ENCODE results near the gene ZNF407.

The ZNF407 gene

GRCh38 chr18:74832381-74832780 lies 234.7 kb downstream of the ZNF407 start:
- DNase-seq (ENCODE audit: low read depth): no peak

GRCh38 chr18:74832999-74833398 lies 235.3 kb downstream of the ZNF407 start:
- no peak for DNase-seq (ENCODE audit: low read depth)

- no peak for DNase-seq (ENCODE audit: low read depth)
Observed at GRCh38 chr18:74834424-74835309, 237.0 kb downstream of the ZNF407 start.

- DNase-seq (ENCODE audit: low read depth): no peak
Observed at GRCh38 chr18:74836296-74837139, 238.8 kb downstream of the ZNF407 start.

GRCh38 chr18:74840492-74841167 lies 243.0 kb downstream of the ZNF407 start:
- no peak for DNase-seq (ENCODE audit: low read depth)

GRCh38 chr18:74841248-74841647 lies 243.6 kb downstream of the ZNF407 start:
- DNase-seq (ENCODE audit: low read depth): no peak

GRCh38 chr18:74849301-74849700 lies 251.6 kb downstream of the ZNF407 start:
- DNase-seq (ENCODE audit: low read depth): no peak

- DNase-seq (ENCODE audit: low read depth): no peak
Observed at GRCh38 chr18:74856434-74856833, 258.8 kb downstream of the ZNF407 start.

GRCh38 chr18:74856928-74857327 lies 259.3 kb downstream of the ZNF407 start:
- DNase-seq (ENCODE audit: low read depth): no peak

- DNase-seq (ENCODE audit: low read depth): no peak
Observed at GRCh38 chr18:74857901-74858300, 260.2 kb downstream of the ZNF407 start.

GRCh38 chr18:74861154-74861553 lies 263.5 kb downstream of the ZNF407 start:
- DNase-seq (ENCODE audit: low read depth): no peak

GRCh38 chr18:74862094-74862493 lies 264.4 kb downstream of the ZNF407 start:
- DNase-seq (ENCODE audit: low read depth): no peak

- DNase-seq (ENCODE audit: low read depth): no peak
Observed at GRCh38 chr18:74866577-74866976, 268.9 kb downstream of the ZNF407 start.

GRCh38 chr18:74868461-74868860 lies 270.8 kb downstream of the ZNF407 start:
- no peak for DNase-seq (ENCODE audit: low read depth)

- DNase-seq (ENCODE audit: low read depth): no peak
Observed at GRCh38 chr18:74869904-74870863, 272.5 kb downstream of the ZNF407 start.

- no peak for DNase-seq (ENCODE audit: low read depth)
Observed at GRCh38 chr18:74870950-74871349, 273.3 kb downstream of the ZNF407 start.

GRCh38 chr18:74873629-74874028 lies 276.0 kb downstream of the ZNF407 start:
- no peak for DNase-seq (ENCODE audit: low read depth)

GRCh38 chr18:74874351-74874750 lies 276.7 kb downstream of the ZNF407 start:
- DNase-seq (ENCODE audit: low read depth): no peak

GRCh38 chr18:74876630-74877243 lies 279.1 kb downstream of the ZNF407 start:
- DNase-seq (ENCODE audit: low read depth): no peak

- no peak for DNase-seq (ENCODE audit: low read depth)
Observed at GRCh38 chr18:74878267-74878666, 280.6 kb downstream of the ZNF407 start.
